Measurements from ENCODE around the gene ZNF385B. TPM values are rescaled to one million over a fixed set of nuclear protein-coding genes. Genes with fewer than 3 reads are reported as not detected.

Gene ZNF385B
- polyA plus RNA-seq, 1 of the 3 experiments (the other 2 are of a cell fraction) = 0.16 TPM

DNA sequence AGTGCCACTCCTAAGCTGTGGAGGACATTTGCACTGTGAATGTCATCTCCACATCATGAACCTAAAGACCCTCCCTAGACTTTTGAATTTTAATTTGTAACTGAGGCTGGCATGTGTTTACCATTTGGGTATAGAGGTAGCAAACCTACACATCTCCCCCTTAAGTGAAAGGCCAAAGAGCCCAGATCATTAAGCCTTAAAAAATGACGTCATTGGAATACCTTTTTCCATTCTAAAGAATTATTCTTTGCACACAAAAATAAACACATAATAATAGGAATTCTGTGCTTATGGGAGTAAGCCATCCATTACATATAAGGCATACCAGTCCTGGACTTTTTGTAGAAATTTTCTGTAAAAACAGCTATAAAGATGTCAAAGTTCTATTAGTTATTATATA is 38.9 kb downstream of the ZNF385B start (continued):
- no peak for TF ChIP-seq SIN3A (IDR thresholded peaks at IDR 0.05; ENCODE audit: borderline replicate concordance, low read depth, low read length)

DNA sequence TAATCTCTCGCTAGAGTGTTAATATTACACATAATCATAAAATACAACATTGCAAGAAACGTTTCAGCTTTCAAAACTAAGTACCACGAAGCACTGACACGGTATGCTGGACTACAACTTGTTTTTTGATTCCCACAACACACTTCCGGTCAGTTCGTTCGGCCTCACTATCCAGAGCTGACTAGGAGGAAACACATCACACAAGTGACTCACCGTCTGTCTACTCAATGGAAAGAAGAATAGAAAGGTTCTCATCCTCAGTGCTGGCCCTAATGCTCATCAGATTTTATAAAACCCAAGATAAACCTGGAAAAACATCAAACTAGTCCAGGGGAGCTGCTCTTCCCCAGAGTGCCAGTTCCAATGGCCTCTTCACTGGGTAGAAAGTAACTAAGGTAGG is 42.9 kb downstream of the ZNF385B start:
- WGBS (ENCODE audit: low lambda C conversion rate) = 53% methylated on average over 8 of the region's 8 CpGs
- Histone ChIP-seq H3K9ac (no peak overlapping the region), H2AFZ (ENCODE audit: low read depth) (0 out of 2 replicates have a peak overlapping the region, but pooled peaks have one; percentile 61), H3K4me2 (no peak overlapping the region), H3K27ac (ENCODE audit: low read depth in 2 of 2, low read length in 1 of 2) (peak overlapping the region in 1 of 2 experiments; percentile 22; a peak in 1 of 4 replicates), H3K79me2 (ENCODE audit: insufficient read depth) (no peaks in the 10 kb centered on the region), H3K4me1 (ENCODE audit: control insufficient read depth in 1 of 2, insufficient read depth in 2 of 2, low read depth in 1 of 2, low read length in 1 of 2) (no peaks in the 10 kb centered on the region), H3K27me3 (ENCODE audit: insufficient read depth) (no peaks in the 10 kb centered on the region), H3K9me3 (no peaks in the 10 kb centered on the region), H3K9me2 (no peaks in the 10 kb centered on the region), H4K20me1 (ENCODE audit: insufficient read depth) (no peaks in the 10 kb centered on the region), H3K4me3 (ENCODE audit: low read depth in 2 of 2, low read length in 1 of 2) (no peak overlapping the region), H3F3A (replicated peaks; ENCODE audit: insufficient read depth) (no peaks in the 10 kb centered on the region), H3K36me3 (replicated peaks in 1 of 2; ENCODE audit: control insufficient read depth in 1 of 2, insufficient read depth in 2 of 2, low read length in 1 of 2) (no peaks in the 10 kb centered on the region)
- ChIA-PET POLR2A (no interaction called here), CTCF (no interaction called here)
- DNase-seq = no peak
- TF ChIP-seq YY1 (IDR thresholded peaks at IDR 0.05; ENCODE audit: low read depth) = no peak
- TF ChIP-seq, protein P1, sequence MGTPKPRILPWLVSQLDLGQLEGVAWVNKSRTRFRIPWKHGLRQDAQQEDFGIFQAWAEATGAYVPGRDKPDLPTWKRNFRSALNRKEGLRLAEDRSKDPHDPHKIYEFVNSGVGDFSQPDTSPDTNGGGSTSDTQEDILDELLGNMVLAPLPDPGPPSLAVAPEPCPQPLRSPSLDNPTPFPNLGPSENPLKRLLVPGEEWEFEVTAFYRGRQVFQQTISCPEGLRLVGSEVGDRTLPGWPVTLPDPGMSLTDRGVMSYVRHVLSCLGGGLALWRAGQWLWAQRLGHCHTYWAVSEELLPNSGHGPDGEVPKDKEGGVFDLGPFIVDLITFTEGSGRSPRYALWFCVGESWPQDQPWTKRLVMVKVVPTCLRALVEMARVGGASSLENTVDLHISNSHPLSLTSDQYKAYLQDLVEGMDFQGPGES (IDR thresholded peaks at IDR 0.05; ENCODE audit: low read depth, low read length) = no peak
- no peak for TF ChIP-seq ELF1 (IDR thresholded peaks at IDR 0.05)
- TF ChIP-seq GABPA (IDR thresholded peaks at IDR 0.05; ENCODE audit: low read depth) = peak; percentile 44; the same call in 1 of the 2 replicates
- TF ChIP-seq, protein P2, sequence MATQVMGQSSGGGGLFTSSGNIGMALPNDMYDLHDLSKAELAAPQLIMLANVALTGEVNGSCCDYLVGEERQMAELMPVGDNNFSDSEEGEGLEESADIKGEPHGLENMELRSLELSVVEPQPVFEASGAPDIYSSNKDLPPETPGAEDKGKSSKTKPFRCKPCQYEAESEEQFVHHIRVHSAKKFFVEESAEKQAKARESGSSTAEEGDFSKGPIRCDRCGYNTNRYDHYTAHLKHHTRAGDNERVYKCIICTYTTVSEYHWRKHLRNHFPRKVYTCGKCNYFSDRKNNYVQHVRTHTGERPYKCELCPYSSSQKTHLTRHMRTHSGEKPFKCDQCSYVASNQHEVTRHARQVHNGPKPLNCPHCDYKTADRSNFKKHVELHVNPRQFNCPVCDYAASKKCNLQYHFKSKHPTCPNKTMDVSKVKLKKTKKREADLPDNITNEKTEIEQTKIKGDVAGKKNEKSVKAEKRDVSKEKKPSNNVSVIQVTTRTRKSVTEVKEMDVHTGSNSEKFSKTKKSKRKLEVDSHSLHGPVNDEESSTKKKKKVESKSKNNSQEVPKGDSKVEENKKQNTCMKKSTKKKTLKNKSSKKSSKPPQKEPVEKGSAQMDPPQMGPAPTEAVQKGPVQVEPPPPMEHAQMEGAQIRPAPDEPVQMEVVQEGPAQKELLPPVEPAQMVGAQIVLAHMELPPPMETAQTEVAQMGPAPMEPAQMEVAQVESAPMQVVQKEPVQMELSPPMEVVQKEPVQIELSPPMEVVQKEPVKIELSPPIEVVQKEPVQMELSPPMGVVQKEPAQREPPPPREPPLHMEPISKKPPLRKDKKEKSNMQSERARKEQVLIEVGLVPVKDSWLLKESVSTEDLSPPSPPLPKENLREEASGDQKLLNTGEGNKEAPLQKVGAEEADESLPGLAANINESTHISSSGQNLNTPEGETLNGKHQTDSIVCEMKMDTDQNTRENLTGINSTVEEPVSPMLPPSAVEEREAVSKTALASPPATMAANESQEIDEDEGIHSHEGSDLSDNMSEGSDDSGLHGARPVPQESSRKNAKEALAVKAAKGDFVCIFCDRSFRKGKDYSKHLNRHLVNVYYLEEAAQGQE (IDR thresholded peaks at IDR 0.05; ENCODE audit: low read depth, low read length) = no peak
- TF ChIP-seq RCOR1 (IDR thresholded peaks at IDR 0.05; ENCODE audit: low read length) = no peak
- TF ChIP-seq MXI1 (IDR thresholded peaks at IDR 0.05; ENCODE audit: low read depth, low read length) = no peak
- TF ChIP-seq EZH2phosphoT487 (IDR thresholded peaks at IDR 0.05; ENCODE audit: borderline replicate concordance, low read depth) = no peak
- no peak for TF ChIP-seq MEF2A (IDR thresholded peaks at IDR 0.05; ENCODE audit: borderline replicate concordance, low read depth)
